Kidney capillary endothelial cell (primary cell): Measurements from ENCODE around the gene BTLA.
"Not testable (repeated sequence)": the region's sequence is repeated elsewhere in the genome, so short reads cannot be mapped to it uniquely, and the experiment has no call there.

Experiments
- DNase-seq: peaks from one replicate; pipeline ENCODE4 v3.0.0-alpha.2; 2018; ENCODE audit warnings: low spot score

BTLA gene

DNA sequence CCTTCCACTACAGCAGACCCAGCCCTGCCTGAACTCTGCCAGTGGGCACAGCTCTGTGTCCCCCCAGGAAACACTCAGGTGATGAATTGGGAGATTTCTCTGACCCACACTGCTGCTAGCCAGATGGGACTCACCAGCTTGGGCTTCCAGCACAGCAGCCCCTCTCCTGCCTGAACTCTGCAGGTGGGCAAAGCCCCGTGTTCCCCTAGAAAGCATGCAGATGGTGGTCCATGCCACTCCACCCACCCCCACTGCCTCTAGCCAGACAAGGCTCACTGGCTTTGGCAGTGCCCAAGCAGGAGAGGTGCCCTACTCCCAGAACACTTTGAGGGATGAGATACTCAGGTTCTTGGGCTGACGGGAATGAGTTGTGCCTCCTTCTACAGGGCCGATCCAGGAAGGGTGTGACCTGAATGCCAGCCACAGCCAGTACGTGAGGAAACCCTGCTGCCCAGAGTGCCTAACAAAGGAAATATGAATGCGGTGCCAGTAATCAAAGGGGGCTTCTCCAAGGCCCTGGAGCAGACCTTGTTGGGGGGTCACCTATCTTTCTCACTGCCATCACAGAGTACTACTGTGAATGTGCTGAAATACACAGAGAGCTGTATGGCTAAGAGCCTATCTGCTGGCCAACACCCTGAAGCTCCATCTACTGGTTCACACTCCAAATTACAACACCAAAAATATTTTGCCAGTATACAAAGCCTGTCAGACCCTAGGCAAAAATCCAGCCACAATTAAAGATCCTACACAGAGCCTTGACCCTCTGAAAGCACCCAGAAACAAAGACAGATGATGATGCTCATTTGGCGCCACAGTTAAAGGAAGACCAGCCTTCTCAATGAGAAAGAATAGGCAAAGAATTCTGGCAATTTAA lies 61.9 kb downstream of the BTLA start:
- peak; percentile 26 for DNase-seq

DNA sequence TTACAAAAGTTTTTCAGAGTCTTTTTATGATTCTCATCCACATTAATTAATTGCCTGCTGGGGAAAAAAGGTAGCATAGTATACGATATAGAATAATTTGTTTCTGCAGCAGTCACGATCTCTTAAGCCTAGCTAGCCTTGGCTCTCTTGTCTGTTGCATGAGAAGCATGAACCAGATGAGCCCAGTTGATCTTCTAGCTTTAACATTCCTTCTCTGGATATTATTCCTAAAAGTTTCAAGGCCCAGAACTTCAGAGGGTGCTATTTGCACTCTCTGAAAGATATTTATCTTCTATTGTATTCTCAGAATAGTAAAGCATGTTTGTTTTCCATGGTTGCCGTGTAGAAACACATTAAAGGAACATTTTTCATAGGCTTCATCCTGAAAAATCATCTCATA lies 69.3 kb downstream of the BTLA start:
- no peak for DNase-seq

DNA sequence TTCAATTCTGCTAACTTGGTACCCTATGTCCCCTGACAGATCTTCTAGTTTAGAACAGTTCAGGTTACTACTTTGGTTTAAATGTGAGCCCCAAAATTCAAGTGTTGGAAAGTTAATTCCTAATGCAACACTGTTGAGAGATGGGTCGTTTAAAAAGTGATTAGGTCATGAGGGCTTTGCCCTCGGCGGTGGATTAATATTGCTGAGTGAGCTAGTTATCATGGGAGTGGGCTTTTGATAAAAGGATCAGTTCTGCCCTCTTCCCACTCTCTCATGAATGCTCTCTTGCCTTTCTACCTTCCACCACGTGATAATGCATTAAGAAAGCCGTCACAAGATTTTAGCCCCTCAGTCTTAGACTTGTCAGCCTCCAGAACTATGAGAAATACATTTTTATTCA lies 72.1 kb downstream of the BTLA start:
- no peak for DNase-seq

DNA sequence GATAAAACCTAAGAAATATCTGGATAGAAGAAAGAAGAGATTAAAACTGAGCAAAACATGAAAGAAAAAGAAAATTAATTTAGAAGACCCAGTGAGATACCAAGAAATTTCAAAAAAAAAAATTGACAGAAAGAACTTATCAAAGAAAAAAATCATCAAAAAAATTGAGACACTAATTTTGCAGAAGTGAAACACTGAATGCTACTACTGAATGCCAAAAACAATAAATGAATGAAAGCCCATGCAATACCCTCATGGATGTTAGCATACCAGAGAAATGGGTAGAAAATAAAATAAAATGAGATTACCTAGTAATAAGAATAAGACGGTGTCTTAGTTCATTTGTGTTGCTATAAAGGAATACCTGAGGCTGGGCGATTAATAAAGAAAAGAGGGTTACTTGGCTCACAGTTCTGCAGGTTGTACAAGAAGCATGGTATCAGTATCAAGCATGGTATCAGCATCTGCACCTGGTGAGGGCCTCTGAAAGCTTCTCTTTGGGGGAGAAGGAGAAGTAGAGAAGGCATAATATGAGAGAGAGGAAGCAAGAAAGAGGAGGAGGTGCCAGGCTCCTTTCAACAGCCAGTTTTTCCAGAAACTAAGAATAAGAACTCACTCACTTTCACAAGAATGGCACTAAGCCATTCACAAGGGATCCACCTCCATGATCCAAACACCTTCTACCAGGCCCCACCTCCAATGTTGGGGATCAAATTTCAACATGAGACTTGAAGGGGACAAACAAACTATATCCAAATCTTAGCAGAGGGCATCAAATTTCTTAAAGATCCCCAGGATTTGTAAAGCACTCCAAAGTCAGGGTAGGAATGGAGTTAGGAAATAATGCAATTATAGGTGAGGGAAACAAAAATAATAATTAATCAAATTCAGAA lies 73.2 kb downstream of the BTLA start:
- DNase-seq, result no peak

- DNase-seq, result no peak
Observed at GRCh38 chr3:112425382-112425781, 73.9 kb downstream of the BTLA start.

DNA sequence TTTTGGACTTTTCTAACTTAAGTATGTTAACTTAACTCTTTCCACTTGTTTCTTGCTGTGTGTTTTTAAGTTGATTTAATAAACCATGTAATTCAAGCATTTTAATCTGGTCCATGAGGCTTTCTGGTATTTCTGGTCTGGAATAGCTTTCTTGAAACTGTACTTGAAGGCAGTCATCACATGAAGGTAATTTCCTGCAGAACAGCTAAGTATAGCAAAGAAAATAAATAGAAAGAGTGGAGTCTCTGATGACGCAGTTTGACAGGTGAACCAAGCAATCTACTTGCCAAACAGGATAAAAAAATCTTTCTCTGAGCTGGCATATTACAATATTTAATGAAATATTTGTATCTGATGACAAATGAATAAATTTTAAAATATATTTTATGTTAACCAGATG lies 74.9 kb downstream of the BTLA start:
- no peak for DNase-seq

DNA sequence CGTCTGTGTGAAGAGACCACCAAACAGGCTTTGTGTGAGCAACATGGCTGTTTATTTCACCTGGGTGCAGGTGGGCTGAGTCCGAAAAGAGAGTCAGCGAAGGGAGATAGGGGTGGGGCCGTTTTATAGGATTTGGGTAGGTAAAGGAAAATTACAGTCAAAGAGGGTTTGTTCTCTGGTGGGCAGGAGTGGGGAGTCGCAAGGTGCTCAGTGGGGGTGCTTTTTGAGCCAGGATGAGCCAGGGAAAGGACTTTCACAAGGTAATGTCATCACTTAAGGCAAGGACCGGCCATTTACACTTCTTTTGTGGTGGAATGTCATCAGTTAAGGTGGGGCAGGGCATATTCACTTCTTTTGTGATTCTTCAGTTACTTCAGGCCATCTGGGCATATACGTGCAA lies 76.4 kb downstream of the BTLA start:
- not testable (repeated sequence) for DNase-seq

DNA sequence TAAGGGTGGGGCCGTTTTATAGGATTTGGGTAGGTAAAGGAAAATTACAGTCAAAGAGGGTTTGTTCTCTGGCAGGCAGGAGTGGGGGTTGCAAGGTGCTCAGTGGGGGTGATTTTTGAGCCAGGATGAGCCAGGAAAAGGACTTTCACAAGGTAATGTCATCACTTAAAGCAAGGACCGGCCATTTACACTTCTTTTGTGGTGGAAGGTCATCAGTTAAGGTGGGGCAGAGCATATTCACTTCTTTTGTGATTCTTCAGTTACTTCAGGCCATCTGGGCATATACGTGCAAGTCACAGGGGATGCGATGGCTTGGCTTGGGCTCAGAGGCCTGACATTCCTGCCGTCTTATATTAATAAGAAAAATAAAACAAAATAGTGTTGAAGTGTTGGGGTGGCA lies 80.7 kb downstream of the BTLA start:
- DNase-seq, result not testable (repeated sequence)

DNA sequence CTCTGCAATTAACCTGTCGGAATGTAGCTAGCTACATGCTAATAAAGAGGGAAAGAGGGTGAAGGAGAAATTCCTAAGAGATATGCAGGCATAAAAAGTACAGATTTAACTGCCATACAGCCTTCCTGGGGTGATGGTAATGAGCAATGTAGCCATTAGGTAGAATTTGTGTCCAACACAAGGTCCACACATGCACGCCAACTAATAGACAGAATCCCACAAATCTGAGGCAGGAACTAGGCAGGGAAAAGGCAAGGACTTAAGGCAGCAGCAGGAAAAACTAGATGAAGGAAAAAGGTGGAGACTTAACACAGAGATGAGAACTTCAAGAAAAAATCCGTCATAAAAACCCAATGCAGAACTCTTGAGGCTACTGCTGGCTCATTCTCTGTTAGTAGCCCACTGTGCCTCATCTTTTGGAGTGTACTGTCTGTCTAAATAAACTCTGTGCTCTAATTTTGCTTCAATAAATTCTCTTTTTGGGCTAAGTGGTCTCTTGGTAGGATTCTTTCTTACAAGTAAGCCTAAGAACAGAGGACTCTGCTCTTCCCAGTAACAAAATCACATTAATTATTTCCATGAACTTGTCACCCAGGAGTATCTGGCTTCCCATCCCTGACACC lies 81.5 kb downstream of the BTLA start:
- no peak for DNase-seq

- no peak for DNase-seq
Observed at GRCh38 chr3:112416391-112417212, 82.7 kb downstream of the BTLA start.

DNA sequence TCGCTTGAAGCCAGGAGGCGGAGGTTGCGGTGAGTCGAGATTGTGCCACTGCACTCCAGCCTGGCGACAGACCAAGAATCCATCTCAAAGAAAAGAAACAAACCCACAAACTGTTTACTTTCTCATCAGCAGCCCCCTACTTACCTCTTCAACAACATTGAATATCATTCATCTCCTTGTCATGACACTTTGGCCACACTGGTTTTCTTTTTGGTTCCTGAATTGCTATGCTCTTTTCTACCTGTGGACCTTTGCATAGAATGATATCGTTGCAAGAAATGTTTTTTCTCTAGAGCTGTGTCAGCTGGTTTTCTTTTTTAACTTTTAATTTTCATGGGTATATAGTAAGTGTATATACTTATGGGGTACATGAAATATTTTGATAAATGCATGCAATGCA lies 83.9 kb downstream of the BTLA start:
- DNase-seq, result no peak
